ENCODE measurements around the gene CCDC198. TPM values are rescaled to one million over a fixed set of nuclear protein-coding genes. Genes with fewer than 3 reads are reported as not detected.

Gene CCDC198
- total RNA-seq, 1 donor from 2014 or later = not detected

GRCh38 chr14:57498035-57498434 is 4.4 kb upstream of the CCDC198 start:
- Histone ChIP-seq H3K9me3 (no peaks in the 10 kb centered on the region), H3K36me3 (no peaks in the 10 kb centered on the region), H3K4me3 (no peak overlapping the region), H3K27ac (no peak overlapping the region), H3K4me1 (no peaks in the 10 kb centered on the region), H3K27me3 (no peaks in the 10 kb centered on the region)
- no peak for DNase-seq (ENCODE audit: low spot score in 2 of 2)
- TF ChIP-seq CTCF (IDR thresholded peaks at IDR 0.05) = no peak
- intact Hi-C loops (cut with DNase I) = no loop called here

- H3K4me1 ChIP-seq = no peaks in the 10 kb centered on the region
- no peak overlapping the region for H3K27ac ChIP-seq
- H3K36me3 ChIP-seq = no peaks in the 10 kb centered on the region
- H3K4me3 ChIP-seq = no peak overlapping the region
- intact Hi-C loops (cut with DNase I) = no loop called here
- no peaks in the 10 kb centered on the region for H3K9me3 ChIP-seq
- no peaks in the 10 kb centered on the region for H3K27me3 ChIP-seq
- no peak for TF ChIP-seq CTCF (IDR thresholded peaks at IDR 0.05)
- DNase-seq (ENCODE audit: low spot score in 2 of 2) = no peak
These were observed 1.8 kb upstream of the CCDC198 start for GRCh38 chr14:57495416-57495815.

GRCh38 chr14:57492859-57493258 is 798 bp downstream of the CCDC198 start:
- intact Hi-C loops (cut with DNase I) = no loop called here
- no peak overlapping the region for H3K4me3 ChIP-seq
- no peaks in the 10 kb centered on the region for H3K36me3 ChIP-seq
- no peak for TF ChIP-seq CTCF (IDR thresholded peaks at IDR 0.05)
- DNase-seq (ENCODE audit: low spot score in 2 of 2) = no peak
- H3K4me1 ChIP-seq = no peaks in the 10 kb centered on the region
- H3K9me3 ChIP-seq = no peaks in the 10 kb centered on the region
- H3K27me3 ChIP-seq = no peaks in the 10 kb centered on the region
- no peak overlapping the region for H3K27ac ChIP-seq

DNA sequence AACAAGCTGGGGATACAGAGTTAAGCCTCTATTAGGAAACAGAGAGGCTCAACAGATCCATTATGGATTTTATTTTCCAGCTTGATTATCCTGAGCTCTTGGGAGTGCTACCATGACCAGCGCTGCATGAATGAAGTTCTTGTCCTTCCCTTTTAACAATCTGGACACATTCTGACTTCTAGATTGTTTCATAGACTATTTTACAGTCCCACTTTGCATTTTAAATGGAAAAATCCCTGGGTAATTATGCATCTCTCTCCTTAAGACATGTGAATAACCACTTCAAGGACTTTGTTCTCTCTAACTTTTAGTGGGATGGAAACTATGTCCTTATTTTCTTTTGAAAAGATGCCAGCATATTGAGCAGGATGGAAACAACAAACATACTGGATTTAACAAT is 2.0 kb downstream of the CCDC198 start:
- DNase-seq (ENCODE audit: low spot score in 2 of 2) = no peak
- Histone ChIP-seq H3K9me3 (no peaks in the 10 kb centered on the region), H3K4me1 (no peaks in the 10 kb centered on the region), H3K36me3 (no peaks in the 10 kb centered on the region), H3K4me3 (no peak overlapping the region), H3K27me3 (no peaks in the 10 kb centered on the region), H3K27ac (no peak overlapping the region)
- intact Hi-C loops (cut with DNase I) = no loop called here
- TF ChIP-seq CTCF (IDR thresholded peaks at IDR 0.05) = no peak

- intact Hi-C loops (cut with DNase I) = loop anchor here (2.0 kb wide), 1 partner anchor 585 kb away; no protein-coding TSS in a partner anchor
- no peak overlapping the region for H3K27ac ChIP-seq
- no peaks in the 10 kb centered on the region for H3K36me3 ChIP-seq
- DNase-seq (ENCODE audit: low spot score in 2 of 2) = no peak
- no peak overlapping the region for H3K4me3 ChIP-seq
- H3K4me1 ChIP-seq = no peaks in the 10 kb centered on the region
- H3K9me3 ChIP-seq = no peaks in the 10 kb centered on the region
- H3K27me3 ChIP-seq = no peaks in the 10 kb centered on the region
- no peak for TF ChIP-seq CTCF (IDR thresholded peaks at IDR 0.05)
These were observed 5.9 kb downstream of the CCDC198 start for GRCh38 chr14:57487771-57488170.

DNA sequence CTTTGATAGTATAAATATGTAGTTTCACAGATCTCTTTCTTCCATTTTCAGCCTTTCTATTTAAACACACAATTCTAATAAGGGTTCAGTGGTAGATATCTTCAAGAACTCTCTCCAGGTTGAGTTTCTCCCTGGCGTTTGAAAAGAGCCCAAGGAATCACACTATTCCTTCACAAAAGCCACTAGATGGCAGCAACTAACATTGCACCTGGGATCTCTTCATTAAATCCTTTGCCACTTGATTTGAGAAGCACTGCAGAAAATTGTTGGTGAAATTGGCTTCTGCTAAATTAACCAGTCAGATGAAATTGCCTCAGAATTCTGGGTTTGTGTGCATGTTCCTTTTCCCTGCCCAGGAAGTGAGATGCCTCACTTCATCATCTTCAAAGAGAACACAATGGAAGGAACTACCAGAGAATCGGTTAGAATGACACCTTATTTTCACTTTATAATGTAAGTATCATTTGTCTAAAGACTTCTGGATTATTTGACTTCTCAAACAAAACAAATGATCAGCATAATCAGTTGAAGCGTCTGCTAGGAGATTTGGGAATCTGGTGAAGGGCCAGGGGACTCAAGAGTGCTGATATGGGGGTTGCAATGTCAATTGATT is 6.8 kb downstream of the CCDC198 start:
- no peaks in the 10 kb centered on the region for H3K36me3 ChIP-seq
- no peak overlapping the region for H3K27ac ChIP-seq
- H3K9me3 ChIP-seq = no peaks in the 10 kb centered on the region
- no peak overlapping the region for H3K4me3 ChIP-seq
- H3K4me1 ChIP-seq = no peaks in the 10 kb centered on the region
- no peaks in the 10 kb centered on the region for H3K27me3 ChIP-seq
- TF ChIP-seq CTCF (IDR thresholded peaks at IDR 0.05) = peak; percentile 24 to 56 (median 25)
- no peak for DNase-seq (ENCODE audit: low spot score in 2 of 2)
- intact Hi-C loops (cut with DNase I) = loop anchor here (2.0 kb wide), 1 partner anchor 586 kb away; no protein-coding TSS in a partner anchor
